Measurements from ENCODE around the gene KCNH1. TPM values are rescaled to one million over a fixed set of nuclear protein-coding genes. Genes with fewer than 3 reads are reported as not detected.

KCNH1 gene
- total RNA-seq, 1 experiment from 2014 or later, result 0.17 TPM

DNA sequence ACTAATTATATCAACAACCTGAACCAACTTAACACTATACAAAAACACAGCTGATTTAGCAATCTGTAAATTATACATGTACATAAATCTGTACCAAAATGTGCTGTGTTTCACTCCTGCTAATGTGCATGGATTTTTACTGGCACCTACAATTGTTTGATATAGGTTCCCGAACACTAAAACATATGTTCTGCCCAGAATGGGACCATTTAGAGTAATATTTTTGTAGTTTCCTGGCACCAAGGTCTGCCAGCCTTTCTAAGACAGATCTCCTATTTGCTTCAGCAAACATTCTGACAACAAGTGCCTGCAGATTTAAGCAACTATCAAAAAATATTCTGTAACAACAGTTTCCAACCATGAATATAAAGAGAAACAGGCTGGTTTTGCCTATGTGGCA, 4.2 kb downstream of the KCNH1 start:
- ChIA-PET CTCF (interaction anchor here (0.5 to 1.2 kb wide), 3 partner anchors 258 to 682 kb away, joined by 3 read pairs; no protein-coding TSS in a partner anchor), POLR2A (no interaction called here)
- Mint-ChIP-seq H3K27me3 (ENCODE audit: low read depth) (peaks cover 30% of the 10 kb centered on the region), H3K27ac (no peak overlapping the region), H3K36me3 (no peaks in the 10 kb centered on the region), H3K9me3 (no peaks in the 10 kb centered on the region), H3K4me3 (no peak overlapping the region), H3K4me1 (peaks cover 9% of the 10 kb centered on the region)
- ATAC-seq (no peak), DNase-seq (ENCODE audit: low spot score) (no peak)
- TF ChIP-seq, protein P1, sequence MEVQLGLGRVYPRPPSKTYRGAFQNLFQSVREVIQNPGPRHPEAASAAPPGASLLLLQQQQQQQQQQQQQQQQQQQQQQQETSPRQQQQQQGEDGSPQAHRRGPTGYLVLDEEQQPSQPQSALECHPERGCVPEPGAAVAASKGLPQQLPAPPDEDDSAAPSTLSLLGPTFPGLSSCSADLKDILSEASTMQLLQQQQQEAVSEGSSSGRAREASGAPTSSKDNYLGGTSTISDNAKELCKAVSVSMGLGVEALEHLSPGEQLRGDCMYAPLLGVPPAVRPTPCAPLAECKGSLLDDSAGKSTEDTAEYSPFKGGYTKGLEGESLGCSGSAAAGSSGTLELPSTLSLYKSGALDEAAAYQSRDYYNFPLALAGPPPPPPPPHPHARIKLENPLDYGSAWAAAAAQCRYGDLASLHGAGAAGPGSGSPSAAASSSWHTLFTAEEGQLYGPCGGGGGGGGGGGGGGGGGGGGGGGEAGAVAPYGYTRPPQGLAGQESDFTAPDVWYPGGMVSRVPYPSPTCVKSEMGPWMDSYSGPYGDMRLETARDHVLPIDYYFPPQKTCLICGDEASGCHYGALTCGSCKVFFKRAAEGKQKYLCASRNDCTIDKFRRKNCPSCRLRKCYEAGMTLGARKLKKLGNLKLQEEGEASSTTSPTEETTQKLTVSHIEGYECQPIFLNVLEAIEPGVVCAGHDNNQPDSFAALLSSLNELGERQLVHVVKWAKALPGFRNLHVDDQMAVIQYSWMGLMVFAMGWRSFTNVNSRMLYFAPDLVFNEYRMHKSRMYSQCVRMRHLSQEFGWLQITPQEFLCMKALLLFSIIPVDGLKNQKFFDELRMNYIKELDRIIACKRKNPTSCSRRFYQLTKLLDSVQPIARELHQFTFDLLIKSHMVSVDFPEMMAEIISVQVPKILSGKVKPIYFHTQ (CRISPR knock-in tag; IDR thresholded peaks at IDR 0.05), result no peak
- no peak for TF ChIP-seq MYBL2 (CRISPR knock-in tag; IDR thresholded peaks at IDR 0.05)
- no peak for TF ChIP-seq CREB1 (CRISPR knock-in tag; IDR thresholded peaks at IDR 0.05)
- no peak for TF ChIP-seq TEAD4 (CRISPR knock-in tag; IDR thresholded peaks at IDR 0.05)
- TF ChIP-seq ATF1 (CRISPR knock-in tag; IDR thresholded peaks at IDR 0.05), result no peak
- TF ChIP-seq SMAD4 (CRISPR knock-in tag; IDR thresholded peaks at IDR 0.05), result no peak
- TF ChIP-seq, protein P2, sequence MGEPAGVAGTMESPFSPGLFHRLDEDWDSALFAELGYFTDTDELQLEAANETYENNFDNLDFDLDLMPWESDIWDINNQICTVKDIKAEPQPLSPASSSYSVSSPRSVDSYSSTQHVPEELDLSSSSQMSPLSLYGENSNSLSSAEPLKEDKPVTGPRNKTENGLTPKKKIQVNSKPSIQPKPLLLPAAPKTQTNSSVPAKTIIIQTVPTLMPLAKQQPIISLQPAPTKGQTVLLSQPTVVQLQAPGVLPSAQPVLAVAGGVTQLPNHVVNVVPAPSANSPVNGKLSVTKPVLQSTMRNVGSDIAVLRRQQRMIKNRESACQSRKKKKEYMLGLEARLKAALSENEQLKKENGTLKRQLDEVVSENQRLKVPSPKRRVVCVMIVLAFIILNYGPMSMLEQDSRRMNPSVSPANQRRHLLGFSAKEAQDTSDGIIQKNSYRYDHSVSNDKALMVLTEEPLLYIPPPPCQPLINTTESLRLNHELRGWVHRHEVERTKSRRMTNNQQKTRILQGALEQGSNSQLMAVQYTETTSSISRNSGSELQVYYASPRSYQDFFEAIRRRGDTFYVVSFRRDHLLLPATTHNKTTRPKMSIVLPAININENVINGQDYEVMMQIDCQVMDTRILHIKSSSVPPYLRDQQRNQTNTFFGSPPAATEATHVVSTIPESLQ (CRISPR knock-in tag; IDR thresholded peaks at IDR 0.05), result no peak
- TF ChIP-seq TP53 (CRISPR knock-in tag; IDR thresholded peaks at IDR 0.05), result no peak
- TF ChIP-seq NR2C2 (CRISPR knock-in tag; IDR thresholded peaks at IDR 0.05), result no peak
- TF ChIP-seq, protein P3, sequence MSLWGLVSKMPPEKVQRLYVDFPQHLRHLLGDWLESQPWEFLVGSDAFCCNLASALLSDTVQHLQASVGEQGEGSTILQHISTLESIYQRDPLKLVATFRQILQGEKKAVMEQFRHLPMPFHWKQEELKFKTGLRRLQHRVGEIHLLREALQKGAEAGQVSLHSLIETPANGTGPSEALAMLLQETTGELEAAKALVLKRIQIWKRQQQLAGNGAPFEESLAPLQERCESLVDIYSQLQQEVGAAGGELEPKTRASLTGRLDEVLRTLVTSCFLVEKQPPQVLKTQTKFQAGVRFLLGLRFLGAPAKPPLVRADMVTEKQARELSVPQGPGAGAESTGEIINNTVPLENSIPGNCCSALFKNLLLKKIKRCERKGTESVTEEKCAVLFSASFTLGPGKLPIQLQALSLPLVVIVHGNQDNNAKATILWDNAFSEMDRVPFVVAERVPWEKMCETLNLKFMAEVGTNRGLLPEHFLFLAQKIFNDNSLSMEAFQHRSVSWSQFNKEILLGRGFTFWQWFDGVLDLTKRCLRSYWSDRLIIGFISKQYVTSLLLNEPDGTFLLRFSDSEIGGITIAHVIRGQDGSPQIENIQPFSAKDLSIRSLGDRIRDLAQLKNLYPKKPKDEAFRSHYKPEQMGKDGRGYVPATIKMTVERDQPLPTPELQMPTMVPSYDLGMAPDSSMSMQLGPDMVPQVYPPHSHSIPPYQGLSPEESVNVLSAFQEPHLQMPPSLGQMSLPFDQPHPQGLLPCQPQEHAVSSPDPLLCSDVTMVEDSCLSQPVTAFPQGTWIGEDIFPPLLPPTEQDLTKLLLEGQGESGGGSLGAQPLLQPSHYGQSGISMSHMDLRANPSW (CRISPR knock-in tag; conservative IDR thresholded peaks at IDR 0.05; ENCODE audit: low read depth), result no peak
- TF ChIP-seq RORB (CRISPR knock-in tag; IDR thresholded peaks at IDR 0.05), result no peak
- no peak for TF ChIP-seq TEAD1 (CRISPR knock-in tag; IDR thresholded peaks at IDR 0.05)
- TF ChIP-seq, protein P4, sequence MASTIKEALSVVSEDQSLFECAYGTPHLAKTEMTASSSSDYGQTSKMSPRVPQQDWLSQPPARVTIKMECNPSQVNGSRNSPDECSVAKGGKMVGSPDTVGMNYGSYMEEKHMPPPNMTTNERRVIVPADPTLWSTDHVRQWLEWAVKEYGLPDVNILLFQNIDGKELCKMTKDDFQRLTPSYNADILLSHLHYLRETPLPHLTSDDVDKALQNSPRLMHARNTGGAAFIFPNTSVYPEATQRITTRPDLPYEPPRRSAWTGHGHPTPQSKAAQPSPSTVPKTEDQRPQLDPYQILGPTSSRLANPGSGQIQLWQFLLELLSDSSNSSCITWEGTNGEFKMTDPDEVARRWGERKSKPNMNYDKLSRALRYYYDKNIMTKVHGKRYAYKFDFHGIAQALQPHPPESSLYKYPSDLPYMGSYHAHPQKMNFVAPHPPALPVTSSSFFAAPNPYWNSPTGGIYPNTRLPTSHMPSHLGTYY (CRISPR knock-in tag; IDR thresholded peaks at IDR 0.05), result no peak

DNA sequence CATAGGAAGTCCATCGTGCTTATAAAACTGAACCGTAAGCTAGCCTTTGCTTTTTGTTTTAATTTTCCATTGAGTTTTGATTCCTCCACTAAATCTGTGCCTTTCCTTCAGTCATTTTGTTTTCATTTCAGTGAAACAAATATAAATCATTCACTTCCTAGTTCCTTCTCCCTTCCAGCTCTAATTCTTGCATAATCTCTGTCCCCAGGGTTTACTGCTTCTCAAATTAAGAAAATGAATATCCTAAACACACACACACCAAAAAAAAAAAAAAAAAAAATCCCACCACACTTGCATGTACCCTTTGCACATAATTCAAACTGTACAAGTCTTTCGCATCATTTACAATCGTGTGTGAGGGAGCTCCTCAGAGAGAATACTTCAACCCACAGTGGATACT, 6.8 kb downstream of the KCNH1 start:
- H3K36me3 Mint-ChIP-seq, result no peaks in the 10 kb centered on the region
- CTCF ChIA-PET, result interaction anchor here (1.2 kb wide), 1 partner anchor 12 kb away, joined by 3 read pairs; no protein-coding TSS in a partner anchor
- peaks cover 13% of the 10 kb centered on the region for H3K27me3 Mint-ChIP-seq (ENCODE audit: low read depth)
- POLR2A ChIA-PET, result no interaction called here
- ATAC-seq (no peak), DNase-seq (ENCODE audit: low spot score) (no peak)
- H3K4me3 Mint-ChIP-seq, result no peak overlapping the region
- H3K27ac Mint-ChIP-seq, result no peak overlapping the region
- no peaks in the 10 kb centered on the region for H3K9me3 Mint-ChIP-seq
- H3K4me1 Mint-ChIP-seq, result no peaks in the 10 kb centered on the region
- TF ChIP-seq GRHL2 (CRISPR knock-in tag; IDR thresholded peaks at IDR 0.05; ENCODE audit: insufficient replicate concordance, severe bottlenecking) (no peak), ZNF219 (CRISPR knock-in tag; IDR thresholded peaks at IDR 0.05; ENCODE audit: borderline replicate concordance) (no peak), PRRX2 (CRISPR knock-in tag; IDR thresholded peaks at IDR 0.05) (no peak), GTF2I (CRISPR knock-in tag; conservative IDR thresholded peaks at IDR 0.05) (no peak), ZNF263 (CRISPR knock-in tag; IDR thresholded peaks at IDR 0.05; ENCODE audit: low read depth) (no peak), CREM (CRISPR knock-in tag; IDR thresholded peaks at IDR 0.05) (no peak), FOXP1 (CRISPR knock-in tag; IDR thresholded peaks at IDR 0.05; ENCODE audit: borderline replicate concordance) (no peak)
- TF ChIP-seq, protein P5, sequence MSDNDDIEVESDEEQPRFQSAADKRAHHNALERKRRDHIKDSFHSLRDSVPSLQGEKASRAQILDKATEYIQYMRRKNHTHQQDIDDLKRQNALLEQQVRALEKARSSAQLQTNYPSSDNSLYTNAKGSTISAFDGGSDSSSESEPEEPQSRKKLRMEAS (CRISPR knock-in tag; IDR thresholded peaks at IDR 0.05), result no peak
- TF ChIP-seq, protein P6, sequence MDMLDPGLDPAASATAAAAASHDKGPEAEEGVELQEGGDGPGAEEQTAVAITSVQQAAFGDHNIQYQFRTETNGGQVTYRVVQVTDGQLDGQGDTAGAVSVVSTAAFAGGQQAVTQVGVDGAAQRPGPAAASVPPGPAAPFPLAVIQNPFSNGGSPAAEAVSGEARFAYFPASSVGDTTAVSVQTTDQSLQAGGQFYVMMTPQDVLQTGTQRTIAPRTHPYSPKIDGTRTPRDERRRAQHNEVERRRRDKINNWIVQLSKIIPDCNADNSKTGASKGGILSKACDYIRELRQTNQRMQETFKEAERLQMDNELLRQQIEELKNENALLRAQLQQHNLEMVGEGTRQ (CRISPR knock-in tag; IDR thresholded peaks at IDR 0.05), result no peak
- TF ChIP-seq, protein P7, sequence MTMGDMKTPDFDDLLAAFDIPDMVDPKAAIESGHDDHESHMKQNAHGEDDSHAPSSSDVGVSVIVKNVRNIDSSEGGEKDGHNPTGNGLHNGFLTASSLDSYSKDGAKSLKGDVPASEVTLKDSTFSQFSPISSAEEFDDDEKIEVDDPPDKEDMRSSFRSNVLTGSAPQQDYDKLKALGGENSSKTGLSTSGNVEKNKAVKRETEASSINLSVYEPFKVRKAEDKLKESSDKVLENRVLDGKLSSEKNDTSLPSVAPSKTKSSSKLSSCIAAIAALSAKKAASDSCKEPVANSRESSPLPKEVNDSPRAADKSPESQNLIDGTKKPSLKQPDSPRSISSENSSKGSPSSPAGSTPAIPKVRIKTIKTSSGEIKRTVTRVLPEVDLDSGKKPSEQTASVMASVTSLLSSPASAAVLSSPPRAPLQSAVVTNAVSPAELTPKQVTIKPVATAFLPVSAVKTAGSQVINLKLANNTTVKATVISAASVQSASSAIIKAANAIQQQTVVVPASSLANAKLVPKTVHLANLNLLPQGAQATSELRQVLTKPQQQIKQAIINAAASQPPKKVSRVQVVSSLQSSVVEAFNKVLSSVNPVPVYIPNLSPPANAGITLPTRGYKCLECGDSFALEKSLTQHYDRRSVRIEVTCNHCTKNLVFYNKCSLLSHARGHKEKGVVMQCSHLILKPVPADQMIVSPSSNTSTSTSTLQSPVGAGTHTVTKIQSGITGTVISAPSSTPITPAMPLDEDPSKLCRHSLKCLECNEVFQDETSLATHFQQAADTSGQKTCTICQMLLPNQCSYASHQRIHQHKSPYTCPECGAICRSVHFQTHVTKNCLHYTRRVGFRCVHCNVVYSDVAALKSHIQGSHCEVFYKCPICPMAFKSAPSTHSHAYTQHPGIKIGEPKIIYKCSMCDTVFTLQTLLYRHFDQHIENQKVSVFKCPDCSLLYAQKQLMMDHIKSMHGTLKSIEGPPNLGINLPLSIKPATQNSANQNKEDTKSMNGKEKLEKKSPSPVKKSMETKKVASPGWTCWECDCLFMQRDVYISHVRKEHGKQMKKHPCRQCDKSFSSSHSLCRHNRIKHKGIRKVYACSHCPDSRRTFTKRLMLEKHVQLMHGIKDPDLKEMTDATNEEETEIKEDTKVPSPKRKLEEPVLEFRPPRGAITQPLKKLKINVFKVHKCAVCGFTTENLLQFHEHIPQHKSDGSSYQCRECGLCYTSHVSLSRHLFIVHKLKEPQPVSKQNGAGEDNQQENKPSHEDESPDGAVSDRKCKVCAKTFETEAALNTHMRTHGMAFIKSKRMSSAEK (CRISPR knock-in tag; IDR thresholded peaks at IDR 0.05; ENCODE audit: borderline replicate concordance), result no peak
